Measurements from ENCODE around the gene TTLL10.
"Not testable (repeated sequence)": the region's sequence is repeated elsewhere in the genome, so short reads cannot be mapped to it uniquely, and the experiment has no call there.

The TTLL10 gene

DNA sequence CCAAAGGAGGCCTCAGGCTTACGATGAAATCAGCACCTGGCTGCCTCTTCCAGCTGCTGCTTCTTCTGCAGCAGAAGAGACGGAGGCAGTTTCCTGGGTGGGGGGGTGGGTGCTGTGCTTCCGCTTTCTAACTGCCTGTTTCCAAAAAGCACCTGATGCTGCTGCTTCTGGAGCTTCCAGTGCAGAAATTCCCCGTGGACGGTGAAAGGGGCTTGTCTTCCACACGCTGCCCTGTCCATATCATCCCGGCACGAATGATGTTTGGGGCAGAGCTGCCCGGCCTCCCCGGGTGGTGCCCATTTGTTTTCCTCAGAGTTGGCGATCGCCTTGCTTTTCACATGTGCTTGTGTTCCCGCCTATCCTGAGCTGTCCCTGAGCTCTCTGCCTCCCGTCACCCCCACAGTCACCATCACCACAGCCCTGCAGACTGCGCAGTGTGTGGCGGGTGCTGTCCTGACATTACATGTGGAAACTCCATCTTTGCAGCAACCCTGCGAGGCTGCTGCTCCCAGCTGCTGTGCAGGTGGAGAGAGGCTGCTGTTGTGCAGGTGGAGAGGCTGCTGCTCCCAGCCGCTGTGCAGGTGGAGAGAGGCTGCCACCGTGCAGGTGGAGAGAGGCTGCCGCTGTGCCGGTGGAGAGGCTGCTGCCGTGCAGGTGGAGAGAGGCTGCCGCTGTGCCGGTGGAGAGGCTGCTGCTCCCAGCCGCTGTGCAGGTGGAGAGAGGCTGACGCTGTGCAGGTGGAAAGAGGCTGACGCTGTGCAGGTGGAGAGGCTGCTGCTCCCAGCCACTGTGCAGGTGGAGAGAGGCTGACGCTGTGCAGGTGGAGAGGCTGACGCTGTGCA, 1.8 kb downstream of the TTLL10 start:
- no peak for DNase-seq

DNA sequence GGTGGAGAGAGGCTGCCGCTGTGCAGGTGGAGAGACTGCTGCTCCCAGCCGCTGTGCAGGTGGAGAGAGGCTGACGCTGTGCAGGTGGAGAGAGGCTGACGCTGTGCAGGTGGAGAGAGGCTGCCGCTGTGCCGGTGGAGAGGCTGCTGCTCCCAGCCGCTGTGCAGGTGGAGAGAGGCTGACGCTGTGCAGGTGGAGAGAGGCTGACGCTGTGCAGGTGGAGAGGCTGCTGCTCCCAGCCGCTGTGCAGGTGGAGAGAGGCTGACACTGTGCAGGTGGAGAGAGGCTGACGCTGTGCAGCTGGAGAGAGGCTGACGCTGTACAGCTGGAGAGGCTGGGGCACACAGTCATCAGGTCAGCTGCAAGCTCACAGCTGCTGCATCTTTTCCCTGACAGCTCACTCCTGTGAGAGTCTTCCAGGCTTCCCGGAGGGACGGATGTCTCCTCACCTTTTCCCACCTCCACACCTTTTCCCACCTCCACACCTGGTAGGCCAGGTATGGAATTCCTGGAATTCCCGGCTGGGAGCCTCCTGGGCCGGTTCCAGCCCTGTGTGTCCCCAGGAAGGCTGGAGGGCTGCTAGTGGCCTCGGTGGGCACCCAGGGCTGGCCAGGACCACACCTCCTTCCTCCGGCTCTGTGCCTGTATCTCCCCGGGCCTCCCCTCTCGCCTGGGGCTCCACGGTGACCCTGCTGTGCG, 2.5 kb downstream of the TTLL10 start:
- DNase-seq = not testable (repeated sequence)

DNA sequence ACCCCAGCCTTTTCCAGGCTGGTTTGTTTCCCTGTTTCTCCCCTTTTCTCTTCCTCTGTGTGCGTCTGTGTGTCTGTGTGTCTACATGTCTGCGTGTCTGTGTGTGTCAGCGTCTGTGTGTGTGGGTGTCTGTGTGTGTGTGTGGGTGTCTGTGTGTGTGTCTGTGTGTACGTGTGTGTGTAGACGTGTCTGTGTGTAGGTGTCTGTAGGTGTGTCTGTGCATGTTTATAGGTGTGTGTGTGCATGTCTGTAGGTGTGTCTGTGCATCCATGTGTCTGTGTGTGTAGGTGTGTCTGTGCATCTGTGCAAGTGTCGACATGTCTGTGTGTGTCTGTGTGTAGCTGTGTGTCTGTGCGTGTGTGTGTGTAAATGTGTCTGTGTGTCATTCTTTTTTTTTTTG, 3.3 kb downstream of the TTLL10 start:
- DNase-seq = no peak

DNA sequence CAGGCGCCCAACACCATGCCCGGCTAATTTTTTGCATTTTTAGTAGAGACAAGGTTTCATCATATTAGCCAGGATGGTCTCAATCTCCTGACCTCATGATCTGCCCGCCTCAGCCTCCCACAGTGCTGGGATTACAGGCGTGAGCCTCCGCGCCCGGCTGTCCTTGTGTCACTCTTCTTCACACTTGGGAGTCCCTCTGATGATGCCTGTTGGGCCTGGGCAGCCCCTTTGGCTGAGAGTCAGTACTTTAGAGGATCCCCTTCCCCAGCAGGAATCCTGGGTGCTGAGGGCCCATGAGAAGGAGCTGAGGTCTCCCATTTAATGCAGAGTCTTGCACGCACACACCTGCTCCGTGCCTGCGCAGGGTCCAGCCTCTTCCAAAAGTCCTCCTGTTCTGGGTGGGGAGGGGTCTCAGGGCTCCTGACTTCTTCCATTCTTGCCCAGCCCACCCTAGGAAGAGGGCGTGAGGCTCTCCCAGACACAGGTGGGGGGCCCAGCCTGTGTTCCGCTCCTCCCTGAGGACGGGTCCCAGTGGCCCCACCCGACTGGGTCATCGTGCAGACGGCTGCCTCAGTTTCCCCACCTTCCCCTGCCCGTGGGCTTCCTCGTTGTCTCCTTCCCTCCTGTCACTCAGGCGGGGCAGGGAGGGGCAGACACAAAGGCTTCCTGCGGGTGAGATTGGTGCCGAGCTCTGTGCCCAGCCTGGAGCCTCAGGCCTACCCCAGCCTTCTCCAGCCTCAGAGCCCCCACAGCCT, 3.9 kb downstream of the TTLL10 start:
- no peak for DNase-seq

DNA sequence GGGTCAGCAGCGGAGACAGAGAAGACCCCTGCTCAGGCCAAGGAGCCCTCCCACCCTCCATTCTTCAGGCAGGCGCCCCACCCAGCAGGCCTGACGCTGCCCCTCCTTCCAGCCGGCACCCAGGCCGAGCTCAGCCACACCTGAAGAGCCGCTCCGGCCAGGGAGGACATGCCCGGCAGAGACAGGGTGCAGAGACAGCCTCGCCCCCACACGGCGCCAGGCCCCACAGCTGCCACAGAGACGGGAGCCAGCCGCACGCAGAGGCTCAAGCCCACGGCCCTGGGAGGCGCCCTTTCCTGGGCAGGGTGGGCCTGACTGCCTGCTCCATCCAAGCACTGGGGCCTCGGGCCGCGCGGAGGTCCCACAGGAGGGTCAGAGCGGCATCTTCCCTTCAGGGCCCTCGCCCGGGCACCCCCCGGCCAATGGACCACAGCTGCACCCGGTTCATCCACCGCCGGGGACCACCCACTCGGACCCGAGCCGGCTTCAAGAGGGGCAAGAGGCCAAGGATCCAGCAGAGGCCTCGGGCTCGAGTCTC, 5.2 kb downstream of the TTLL10 start:
- no peak for DNase-seq

DNA sequence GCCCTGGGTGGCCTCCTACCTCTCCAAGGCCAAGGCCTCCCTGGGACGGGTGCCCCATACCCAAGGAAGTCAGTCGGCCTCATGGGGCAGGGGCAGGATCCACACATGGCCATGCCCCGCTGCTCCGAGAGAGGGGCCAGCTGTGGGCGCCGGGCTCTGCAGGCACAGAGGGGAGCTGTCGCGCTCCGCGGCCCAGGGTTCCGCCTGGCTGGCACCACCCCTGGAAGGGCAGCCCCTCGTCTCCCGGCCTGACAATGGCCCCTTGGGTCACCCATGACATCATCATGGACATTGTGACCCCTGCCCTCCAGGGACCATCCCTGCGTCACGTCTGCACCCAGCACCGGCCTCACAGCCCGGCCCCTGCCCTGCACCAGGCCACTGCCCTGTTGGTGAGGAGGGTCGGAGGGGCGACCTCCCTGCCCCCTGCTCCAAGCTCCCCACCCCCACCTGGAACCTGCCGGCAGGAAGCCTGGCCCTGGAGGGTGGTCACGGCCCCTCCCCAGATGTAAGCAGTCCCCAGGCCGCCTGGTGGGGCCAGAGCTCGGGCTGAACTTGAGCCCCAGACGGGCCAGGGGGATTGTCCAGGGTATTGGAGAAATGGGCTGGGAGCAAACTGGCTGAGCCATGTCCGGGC, 5.8 kb downstream of the TTLL10 start:
- no peak for DNase-seq

DNA sequence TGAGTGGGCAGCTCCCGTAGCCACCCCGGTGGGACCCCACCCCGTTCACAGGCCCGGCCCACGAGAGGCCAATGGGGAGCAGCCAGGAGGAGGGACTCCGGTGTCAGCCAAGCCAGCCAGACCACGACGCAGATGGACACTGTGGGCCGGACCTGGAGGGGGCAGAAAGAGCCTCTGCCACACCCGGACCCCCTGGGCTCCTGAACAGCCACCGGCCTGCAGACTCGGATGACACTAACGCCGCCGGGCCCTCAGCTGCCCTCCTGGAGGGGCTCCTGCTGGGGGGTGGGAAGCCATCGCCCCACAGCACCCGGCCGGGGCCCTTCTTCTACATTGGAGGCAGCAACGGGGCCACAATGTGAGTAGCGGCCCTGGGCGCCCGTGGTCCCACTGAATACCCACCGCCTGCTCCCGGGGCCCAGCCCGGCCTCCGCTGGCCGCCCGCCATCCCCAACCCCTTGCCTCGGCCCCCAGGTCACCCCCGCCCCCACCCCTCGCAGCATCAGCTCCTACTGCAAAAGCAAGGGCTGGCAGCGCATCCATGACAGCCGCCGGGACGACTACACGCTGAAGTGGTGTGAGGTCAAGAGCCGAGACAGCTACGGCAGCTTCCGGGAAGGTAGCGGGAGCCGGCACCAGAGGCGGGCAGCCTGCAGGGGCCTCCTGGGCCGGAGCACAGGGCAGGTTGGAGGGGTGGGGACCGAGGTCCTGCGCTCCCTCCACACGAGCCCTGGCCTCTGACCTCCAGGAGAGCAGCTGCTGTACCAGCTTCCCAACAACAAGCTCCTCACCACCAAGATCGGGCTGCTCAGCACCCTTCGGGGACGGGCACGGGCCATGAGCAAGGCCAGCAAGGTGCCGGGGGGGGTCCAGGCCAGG, 6.5 kb downstream of the TTLL10 start:
- DNase-seq = no peak

DNA sequence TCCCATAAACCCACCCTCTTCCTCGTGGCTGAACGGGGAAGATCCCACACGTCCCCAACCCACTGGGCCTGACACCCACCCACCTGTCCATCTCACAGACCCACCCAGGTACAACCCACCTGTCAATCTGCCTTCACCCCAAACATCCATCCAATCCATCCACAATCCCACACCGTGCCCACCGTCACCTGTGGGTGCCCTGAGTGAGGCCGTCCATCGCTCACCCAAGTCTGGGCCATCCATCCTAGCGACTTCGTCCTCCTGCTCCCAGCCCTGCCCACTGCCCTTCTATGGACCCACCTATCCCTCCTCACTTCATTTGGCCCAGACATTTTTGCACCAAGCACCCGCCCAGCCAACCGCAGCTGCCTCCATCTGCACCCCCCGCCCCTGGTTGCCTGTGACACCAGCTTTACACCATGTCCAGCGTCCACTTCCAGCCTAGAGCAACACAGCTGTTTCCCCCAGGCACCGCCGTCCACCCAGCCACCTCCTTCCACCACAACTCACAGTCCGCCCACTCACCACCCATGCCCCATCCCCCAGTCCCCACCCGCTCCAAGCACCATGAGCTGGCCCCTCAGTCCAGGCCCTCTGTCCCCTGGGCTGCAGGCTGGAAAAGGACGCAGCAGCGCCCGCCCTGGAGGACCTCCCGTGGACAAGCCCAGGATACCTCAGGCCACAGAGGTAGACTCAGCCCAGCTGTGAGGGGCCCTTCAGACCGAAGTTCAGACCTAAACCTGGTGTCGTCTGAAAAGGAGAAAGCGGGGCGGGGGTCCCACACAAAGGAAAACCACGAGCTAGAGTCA, 7.7 kb downstream of the TTLL10 start:
- no peak for DNase-seq

DNA sequence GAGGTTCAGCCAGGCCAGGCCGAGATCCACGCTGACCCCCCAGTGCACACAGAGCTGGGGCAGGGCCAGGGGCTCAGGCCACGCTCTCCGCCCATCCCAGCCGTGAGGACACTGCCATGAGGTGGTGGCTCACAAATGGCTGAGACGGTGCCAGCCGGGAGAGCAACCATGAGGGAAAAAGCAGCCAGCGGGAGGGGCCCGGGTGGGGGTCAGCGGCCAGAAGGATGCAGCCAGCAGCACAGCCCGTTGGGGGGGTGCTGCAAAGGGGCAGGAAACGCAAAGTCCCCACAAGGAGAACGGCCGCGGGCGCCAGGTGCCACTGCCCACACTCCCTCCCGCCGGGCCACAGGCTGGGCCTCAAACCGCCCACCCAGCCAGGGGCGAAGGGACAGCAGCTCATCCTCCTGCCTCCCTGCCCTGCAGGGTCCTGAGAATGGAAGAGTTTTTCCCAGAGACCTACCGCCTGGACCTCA, 8.3 kb downstream of the TTLL10 start:
- DNase-seq = no peak

DNA sequence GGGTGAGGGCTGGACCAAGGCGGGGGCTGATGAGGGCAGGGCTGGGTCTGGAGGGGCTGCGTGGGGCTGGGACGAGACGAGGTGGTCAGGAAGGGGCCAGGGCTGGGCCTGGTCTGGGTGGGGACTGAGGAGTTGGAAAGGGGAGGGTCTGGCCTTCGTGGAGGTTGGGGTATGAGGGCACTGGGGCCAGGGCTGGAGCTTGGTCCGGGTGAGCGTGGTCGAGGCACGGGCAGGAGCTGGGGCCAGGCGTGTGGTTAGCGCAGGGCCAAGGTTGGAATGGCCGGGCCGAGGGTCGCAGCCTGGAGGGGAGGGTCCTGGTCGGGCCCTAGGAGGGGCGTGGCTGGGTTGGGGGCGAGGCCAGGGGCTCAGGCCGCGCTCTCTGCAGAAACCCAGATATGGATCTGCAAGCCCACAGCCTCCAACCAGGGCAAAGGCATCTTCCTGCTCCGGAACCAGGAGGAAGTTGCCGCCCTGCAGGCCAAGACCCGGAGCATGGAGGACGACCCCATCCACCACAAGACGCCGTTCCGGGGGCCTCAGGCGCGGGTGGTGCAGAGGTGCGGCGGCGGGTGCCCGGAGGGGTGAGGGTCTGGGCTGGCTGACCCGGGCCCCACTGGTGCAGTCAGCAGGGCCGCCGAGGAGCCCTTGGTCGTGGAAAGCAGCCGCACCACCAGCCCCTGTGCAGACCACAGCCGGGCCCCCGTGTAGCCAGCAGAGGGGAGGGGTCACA, 9.0 kb downstream of the TTLL10 start:
- no peak for DNase-seq

DNA sequence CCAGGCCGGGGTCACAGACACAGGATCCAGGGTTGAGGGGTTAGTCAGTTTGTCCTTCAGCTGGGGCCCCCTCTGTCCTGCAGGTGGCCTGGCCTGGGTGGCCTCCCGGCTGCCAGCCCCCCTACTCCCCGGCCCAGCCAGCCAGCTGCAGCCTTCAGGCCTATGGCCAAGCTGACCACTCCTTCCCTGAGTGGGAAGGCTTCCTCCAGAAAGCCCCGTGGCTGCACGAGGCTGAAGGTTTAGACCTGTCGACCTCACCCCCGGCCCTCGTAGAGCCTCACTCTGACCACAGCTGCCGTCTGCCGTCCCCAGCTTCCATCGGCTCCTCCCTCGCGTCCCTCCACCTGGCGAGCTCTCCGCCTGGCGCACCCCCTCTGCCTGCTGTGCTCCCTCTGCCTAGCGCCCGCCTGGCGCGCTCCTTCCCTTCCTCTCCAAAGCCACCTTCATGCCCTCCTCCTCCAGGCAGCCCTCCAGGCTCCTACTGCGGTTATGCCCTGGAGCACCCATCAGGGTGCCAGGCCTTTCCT, 9.6 kb downstream of the TTLL10 start:
- no peak for DNase-seq

DNA sequence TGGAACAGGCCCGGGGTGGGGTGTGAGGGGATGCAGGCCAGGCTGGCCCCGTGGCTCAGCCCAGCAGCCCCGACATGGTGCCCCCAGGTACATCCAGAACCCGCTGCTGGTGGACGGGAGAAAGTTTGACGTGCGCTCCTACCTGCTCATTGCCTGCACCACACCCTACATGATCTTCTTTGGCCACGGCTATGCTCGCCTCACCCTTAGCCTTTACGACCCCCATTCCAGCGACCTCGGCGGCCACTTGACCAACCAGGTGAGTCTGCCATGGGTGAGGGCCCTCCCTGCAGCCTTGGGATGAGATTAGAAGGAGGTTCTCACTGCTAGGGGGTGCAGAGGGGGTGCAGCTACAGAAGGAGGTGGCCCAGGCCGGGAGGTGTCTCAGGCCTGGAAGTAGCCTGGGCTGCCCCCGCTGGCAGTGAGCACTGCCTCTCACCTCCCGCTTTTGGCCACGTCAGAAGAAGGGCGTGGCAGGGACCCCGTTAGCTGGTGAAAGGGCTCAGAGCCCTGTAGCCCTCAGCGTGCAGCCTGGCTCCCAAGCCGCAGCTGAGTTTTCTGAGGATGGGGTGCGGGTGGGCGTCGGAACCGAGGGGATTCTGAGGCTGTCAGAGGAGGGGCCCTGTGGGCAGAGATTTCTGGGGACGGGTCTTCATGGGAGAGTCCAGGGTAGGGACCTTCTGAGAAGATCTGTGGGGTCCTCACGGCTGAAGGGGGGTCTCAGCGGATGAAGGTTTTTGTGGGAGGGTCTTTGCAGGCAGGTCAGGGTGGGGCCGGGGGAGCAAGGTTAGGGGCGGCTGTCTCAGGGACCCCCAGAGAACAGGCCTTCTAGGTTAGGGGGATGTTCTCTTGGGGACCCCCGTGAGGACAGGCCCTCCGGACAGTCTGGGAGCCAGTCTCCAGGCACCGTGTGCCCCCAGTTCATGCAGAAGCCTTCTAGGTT, 10.4 kb downstream of the TTLL10 start:
- DNase-seq = no peak

DNA sequence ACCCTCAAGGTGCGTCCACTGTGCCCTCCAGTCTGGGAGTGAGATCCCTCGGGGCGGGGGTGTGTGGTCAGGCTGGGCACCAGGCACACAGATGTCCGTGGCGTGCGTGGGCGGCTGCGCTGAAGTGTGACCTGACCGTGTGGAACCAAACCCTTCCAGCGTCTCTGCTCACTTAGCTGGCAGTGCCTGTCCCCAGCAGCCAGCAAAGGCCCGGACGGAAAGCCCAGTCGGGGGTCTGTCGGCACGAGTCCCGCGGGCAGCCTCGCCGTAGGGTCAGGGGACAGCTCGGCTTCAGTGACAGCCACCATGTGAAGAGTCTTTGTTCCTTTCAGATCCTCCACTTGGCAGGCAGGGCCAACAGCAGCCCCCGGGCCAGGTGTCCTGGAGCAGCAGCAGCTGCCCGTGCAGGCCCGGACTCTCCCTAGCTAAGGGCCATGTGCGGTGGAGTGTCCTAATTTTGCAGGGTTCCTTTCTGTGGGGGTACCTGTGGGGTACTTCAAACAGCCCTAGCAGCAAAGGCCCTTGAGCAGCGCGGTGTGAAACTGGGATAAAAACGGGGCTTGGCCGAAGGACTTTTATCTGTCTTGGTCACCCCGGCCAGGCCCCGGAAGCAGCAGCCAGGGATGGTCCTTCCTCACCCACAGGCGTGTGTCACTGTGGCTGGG, 11.6 kb downstream of the TTLL10 start:
- no peak for DNase-seq

DNA sequence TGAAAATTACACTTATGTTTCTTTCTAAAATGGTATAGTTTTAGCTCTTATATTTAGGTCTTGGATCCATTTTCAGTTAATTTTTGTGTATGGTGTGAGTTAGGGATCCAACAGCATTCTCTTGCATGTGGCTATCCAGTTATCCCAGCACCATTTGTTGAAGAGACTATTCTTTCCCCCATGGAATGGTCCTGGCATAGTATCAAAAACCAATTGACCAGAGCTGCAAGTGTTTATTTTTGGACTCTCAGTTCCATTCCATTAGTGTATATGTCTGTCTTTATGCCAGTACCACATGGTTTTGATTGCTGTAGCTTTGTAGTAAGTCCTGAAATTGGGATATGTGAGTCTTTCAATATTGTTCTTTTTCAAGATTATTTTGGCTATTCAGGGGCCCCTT, 14.3 kb downstream of the TTLL10 start:
- no peak for DNase-seq

DNA sequence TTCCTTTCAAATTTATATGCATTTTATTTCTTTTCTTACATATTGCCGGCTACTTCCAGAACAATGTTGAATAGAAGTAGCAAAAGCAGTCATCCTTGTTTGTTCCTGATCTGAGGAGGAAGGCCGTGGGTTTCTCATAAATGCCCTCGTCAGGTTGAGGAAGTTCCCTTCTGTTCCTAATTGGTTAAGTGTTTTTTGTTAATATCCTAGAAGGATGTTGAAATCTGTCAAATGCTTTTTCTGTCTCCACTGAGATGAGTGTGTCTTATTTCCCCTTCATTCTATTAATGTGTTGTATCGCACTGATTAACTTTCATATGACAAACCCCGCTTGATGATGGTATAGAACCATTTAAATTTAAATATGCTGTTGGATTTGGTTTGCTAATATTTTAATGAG, 15.4 kb downstream of the TTLL10 start:
- no peak for DNase-seq

DNA sequence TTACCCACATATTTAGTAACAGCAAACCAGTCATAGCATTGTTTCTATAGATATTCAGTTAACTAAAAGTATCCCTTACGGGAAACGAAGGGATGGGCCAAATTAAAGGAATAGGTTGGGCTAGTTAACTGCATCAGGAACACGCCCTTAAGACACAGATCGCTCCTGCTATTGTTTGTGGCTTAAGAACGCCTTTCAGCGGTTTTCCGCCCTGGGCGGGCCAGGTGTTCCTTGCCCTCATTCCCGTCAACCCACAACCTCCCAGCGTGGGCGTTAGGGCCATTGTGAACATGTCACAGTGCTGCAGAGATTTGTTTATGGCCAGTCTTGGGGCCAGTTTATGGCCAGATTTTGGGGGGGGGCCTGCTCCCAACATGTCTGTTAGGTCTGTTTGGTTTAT, 18.1 kb downstream of the TTLL10 start:
- no peak for DNase-seq

DNA sequence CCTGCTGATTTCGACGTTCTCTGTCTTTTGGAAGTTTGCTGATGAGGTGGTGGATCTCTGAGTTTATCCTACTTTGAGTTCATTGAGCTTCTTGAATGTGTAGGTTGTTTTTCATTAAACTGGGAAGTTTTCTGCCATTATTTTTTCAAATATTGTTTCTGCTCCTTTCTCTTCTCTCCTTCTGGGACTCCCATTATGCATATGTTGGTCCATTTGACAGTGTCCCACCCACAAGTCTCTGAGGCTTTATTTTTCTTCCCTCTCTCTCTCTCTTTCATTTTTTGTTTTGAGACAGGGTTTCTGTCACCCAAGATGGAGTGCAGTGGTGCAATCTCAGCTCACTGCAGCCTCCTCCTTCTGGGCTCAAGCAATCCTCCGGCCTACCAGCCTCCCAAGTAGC, 21.0 kb downstream of the TTLL10 start:
- DNase-seq = no peak

DNA sequence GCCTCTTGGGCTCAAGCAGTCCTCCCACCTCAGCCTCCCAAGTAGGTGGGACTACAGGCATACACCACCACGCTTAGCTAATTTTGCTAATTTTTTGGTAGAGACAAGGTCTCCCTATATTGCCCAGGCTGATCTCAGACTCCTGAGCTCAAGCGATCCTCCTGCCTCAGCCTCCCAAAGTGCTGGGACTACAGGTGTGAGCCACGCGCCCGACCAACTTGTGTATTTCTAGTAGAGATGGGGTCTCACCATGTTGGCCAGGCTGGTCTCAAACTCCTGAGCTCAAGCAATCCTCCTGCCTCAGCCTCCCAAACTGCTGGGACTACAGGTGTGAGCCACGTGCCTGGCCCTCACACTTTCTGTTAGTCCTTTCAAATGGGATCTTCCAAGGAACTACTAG, 22.0 kb downstream of the TTLL10 start:
- DNase-seq = not testable (repeated sequence)

Data from activated CD4-positive, alpha-beta T cell treated with anti-CD3 and anti-CD28 coated beads, Interleukin-2, Interleukin-6, amounts not matched to agents 100 ng/mL and 50 ng/mL, durations not matched to agents 16 hours and 8 hours (primary cell).